NCI-H2196 (cell line): ENCODE data around the gene PDE6A.
A peak's percentile ranks its signal among the peaks of the same experiment; 100 is the strongest.

Experiments used
- DNase-seq: peaks from one replicate; lab custom pipeline; 2025; ENCODE audit not compliant: unreplicated experiment; lab: John Stamatoyannopoulos, UW

The PDE6A gene

DNA sequence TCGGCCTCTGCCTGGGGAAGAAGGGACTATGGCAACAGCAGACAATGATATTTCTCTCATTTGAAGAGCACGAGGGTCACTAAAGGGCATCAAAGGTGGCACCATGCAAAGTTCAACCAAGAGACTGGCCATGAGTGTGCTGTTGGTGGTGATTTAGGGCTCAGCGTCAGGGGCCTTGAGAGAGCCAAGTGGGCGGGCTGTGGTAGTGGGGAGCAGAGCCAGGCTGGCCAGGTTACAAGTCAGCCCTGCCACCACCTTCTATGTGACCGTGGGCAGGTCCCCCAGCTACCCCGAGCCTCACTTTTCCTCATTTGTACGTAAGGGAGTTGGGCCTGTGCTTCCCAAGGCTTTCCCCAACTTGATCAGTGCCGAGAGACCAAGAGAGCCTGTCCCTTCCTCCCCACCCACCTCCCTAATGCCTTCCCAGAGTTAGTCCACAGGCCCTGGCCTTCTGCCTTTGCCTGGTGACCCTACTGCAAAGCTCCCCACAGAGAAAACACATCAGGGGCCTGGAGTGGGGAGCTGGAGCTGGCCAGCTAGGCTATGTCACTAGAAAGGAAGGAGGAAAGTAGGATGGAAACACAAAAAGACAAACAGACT is 104.3 kb downstream of the PDE6A start:
- DNase-seq: no peak

GRCh38 chr5:149839761-149840160 is 104.8 kb downstream of the PDE6A start:
- no peak for DNase-seq

DNA sequence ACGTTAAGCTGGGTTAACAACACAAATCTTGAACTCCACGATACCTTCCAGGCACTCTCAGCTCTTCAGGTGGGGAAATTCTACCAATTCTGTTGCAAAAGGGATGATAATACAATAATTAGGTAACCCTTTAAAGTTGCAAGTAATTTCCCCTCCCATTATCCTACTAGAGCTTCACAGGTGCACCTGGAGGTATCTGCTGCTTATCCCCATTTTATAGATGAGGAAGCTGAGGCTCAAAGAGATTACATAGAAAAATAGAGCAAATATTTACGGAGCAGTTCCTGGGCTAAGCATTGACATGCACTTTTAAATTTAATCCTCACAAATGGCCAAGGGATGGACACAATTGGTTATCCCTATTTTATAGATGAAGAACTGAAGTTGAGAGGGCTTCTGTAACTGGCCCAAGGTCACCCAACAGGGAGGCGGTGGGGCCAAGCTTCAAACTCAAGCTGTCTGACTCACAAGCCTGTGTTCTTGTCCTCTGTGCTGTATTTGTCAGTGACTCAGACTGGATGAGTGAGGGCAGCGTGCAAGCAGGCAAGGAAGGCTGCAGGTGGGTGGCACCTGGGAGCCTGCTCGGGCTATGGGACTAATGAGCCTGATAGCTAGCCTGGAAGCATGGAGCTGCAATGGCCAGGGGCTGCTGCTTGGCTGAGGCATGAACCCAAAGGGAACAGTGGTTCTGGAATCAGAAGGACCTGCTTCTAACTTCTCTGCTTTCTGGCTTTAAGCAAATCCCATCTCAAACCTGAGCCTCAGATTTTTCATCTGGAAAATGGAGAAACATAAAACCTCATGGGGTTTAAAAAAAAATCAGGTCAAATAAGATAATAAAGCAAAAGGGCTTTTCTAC is 105.5 kb downstream of the PDE6A start:
- DNase-seq: no peak

DNA sequence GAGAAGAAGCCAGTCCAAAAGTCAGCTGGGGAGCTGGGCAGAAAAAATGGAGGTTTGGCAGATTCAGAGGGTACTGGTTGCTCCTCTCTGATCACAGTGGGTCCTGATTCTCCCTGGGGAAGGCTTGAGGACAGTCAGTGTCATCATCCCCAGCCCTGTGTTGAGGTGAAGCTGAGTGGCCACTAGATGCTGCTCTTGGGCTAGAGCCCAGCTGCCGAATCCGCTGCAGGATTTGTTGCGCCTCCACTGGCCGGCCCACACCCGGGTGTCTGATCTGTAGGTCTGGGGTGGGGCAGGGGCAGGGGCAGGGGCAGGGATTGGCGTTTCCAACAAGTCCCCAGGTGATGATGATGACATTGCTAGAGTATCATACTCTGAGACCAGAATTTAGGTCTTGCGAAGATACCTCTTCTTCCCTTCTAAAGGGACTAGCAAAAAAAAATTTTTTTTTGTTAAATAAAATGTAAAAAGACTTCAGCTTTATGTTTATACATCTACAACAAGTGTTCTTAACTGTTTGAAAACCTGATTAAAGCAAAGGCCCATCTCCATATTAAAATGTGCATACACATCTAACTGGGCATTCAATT is 106.8 kb downstream of the PDE6A start:
- DNase-seq: peak; percentile 69

- no peak for DNase-seq
These were observed 108.0 kb downstream of the PDE6A start for GRCh38 chr5:149836451-149837139.

DNA sequence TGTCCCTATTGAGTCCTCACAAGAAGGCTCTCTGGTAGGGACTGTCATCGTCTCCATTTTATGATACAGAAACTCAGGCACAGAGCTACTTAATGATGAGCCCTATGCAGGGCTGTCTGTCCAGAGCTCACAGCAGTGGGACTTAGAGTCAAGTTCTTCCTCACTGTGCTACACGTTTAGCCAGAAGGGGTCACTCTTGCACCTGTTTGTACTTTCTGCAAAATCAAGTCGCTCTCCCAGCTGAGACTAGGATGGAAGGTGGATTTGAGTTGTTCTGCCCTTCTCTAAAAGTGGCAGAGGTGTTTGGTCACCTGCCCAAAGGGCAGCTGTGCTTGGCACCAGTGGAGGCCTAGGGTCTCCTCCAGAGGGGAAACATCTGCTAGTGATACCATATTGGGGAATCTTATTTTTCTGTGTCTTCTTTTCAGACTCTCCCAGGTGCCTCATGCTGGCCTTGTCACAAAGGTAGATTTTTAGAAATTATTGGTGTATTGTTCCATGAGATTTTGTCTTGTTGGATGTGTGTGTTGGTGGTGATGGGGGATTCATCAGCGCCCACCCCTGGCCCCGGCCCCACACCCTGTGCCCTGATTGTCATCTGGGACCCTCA is 110.2 kb downstream of the PDE6A start:
- peak; percentile 84 for DNase-seq

DNA sequence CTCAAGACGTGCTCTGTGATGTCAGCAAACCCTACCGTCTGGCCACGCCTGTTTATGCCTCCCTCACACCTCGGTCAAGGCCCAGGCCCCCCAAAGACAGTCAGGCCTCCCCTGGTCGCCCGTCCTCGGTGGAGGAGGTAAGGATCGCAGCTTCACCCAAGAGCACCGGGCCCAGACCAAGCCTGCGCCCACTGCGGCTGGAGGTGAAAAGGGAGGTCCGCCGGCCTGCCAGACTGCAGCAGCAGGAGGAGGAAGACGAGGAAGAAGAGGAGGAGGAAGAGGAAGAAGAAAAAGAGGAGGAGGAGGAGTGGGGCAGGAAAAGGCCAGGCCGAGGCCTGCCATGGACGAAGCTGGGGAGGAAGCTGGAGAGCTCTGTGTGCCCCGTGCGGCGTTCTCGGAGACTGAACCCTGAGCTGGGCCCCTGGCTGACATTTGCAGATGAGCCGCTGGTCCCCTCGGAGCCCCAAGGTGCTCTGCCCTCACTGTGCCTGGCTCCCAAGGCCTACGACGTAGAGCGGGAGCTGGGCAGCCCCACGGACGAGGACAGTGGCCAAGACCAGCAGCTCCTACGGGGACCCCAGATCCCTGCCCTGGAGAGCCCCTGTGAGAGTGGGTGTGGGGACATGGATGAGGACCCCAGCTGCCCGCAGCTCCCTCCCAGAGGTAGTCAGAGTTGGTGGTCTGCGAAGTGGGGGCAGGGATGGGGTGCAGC is 111.3 kb downstream of the PDE6A start:
- no peak for DNase-seq

- no peak for DNase-seq
These were observed 112.0 kb downstream of the PDE6A start for GRCh38 chr5:149832636-149833035.

- DNase-seq: no peak
These were observed 113.1 kb downstream of the PDE6A start for GRCh38 chr5:149831492-149831891.

- no peak for DNase-seq
These were observed 114.0 kb downstream of the PDE6A start for GRCh38 chr5:149830579-149830978.

DNA sequence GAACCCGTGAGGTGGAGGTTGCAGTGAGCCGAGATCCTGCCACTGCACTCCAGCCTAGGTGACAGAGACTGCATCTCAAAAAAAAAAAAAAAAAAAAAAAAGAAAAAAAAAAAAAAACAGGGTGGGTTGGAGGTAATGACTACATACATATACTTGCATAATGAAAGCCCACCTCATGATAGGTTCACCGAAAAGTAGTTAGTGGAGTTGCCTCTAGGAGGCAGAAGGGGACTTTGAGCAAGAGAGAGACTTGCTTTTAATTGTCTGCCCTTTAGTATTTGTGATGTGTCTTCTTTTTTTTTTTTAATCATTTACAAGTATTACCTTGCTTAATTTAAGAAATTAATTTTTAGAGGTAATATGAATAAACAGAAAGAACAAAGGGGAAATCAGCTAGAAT is 114.6 kb downstream of the PDE6A start:
- no peak for DNase-seq

GRCh38 chr5:149828161-149829011 is 116.2 kb downstream of the PDE6A start:
- peak; percentile 94 for DNase-seq

- no peak for DNase-seq
These were observed 117.0 kb downstream of the PDE6A start for GRCh38 chr5:149827546-149827945.

GRCh38 chr5:149827086-149827485 is 117.5 kb downstream of the PDE6A start:
- DNase-seq: no peak

DNA sequence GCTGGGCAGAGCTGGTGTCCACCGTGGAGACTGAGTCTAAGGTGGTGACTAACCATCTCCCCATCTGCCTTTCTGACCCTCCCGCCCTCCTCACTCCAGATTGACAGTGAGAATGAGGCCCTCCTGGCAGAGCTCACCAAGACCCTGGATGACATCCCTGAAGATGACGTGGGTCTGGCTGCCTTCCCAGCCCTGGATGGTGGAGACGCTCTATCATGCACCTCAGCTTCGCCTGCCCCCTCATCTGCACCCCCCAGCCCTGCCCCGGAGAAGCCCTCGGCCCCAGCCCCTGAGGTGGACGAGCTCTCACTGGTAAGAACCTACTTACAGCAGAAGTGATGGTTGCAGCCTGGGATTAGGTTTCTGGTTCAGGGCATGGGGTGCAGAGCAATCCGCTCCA is 118.0 kb downstream of the PDE6A start:
- no peak for DNase-seq

- no peak for DNase-seq
These were observed 119.7 kb downstream of the PDE6A start for GRCh38 chr5:149824846-149825245.

DNA sequence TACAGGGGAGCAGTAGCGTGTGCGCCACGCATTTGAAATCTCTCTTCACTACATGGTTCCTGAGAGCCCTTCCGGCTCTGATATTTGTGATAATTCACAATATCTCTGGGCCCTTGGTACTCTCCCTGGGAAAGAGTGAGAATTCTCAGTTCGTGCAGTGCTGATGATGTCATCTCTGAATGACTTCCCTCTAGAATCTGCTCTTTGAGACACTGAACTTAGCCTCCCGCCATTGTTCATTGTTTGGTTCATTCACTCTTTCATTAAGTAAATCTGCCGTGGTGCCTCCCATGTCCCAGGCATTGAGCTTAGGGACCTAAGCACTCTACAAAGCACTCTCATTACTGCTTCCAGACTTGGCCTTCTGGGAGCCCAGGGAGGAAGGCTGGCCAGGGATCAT is 120.5 kb downstream of the PDE6A start:
- DNase-seq: no peak

DNA sequence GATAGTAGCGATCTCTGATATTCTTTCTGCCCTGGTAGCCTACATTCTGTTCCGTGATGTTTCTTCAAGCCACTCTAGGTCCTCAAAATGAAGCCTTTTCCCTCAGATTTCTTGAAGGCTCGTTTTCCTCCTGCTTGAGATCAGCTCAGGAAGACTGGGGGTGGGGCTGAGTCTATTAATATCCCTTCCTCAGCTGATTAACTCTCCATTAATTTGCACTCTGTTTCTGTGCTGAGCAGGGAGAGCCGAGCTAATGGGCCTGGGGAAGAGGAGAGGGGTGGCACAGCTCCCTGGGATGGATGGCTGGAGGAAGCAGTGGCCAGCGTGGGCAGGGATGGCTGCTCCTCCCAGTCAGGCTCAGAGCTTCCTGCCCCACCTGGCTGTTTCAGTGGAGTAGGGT is 121.2 kb downstream of the PDE6A start:
- DNase-seq: no peak

- no peak for DNase-seq
These were observed 122.3 kb downstream of the PDE6A start for GRCh38 chr5:149822301-149822700.
